A673 (cell line): ENCODE measurements around the gene PSMG4. TPM values are rescaled to one million over a fixed set of nuclear protein-coding genes. Genes with fewer than 3 reads are reported as not detected.

ENCODE experiments used
- BruUV-seq: library from RNA; stranded (reverse); fragments of 400-500 nt; replicated peaks from 2 replicates; lab custom pipeline; 2021; lab: Mats Ljungman, UMichigan
- CTCF ChIA-PET: fragments of 300-600 bp; sonication (Branson Sonifier 250); formaldehyde crosslinking; loops from one replicate; lab custom pipeline; 2022; ENCODE audit warnings: antibody characterized with exemption; lab: Charles Lee
- POLR2A ChIA-PET: fragments of 300-600 bp; sonication (Branson Sonifier 250); formaldehyde crosslinking; loops from one replicate; lab custom pipeline; 2022; ENCODE audit warnings: antibody characterized with exemption; ENCODE audit not compliant: low non-redundant PET; lab: Charles Lee
- DNase-seq: peaks from one replicate; pipeline ENCODE4 v3.0.0-alpha.2; 2015; ENCODE audit warnings: low spot score
- H3K27ac ChIP-seq: fragments of 200-600 bp; sonication (generic); 2 replicates; pipeline ENCODE4 v1.5.1; 2016; ENCODE audit warnings: mixed run types, low read depth, mild to moderate bottlenecking, mixed read lengths, antibody characterized with exemption, low read length; ENCODE audit not compliant: poor library complexity, severe bottlenecking
- H3K27me3 ChIP-seq: fragments of 200-600 bp; sonication (generic); replicated peaks from 2 replicates; pipeline ENCODE4 v1.6.1; 2017; ENCODE audit warnings: mixed run types, low read depth, mild to moderate bottlenecking, mixed read lengths, antibody characterized with exemption, low read length; ENCODE audit not compliant: insufficient read depth, poor library complexity
- H3K36me3 ChIP-seq: fragments of 200-600 bp; sonication (generic); 2 replicates; pipeline ENCODE4 v1.6.1; 2016; ENCODE audit warnings: mixed run types, mild to moderate bottlenecking, mixed read lengths, antibody characterized with exemption, low read length; ENCODE audit not compliant: insufficient read depth, poor library complexity, severe bottlenecking
- H3K4me1 ChIP-seq: fragments of 200-600 bp; sonication (generic); 2 replicates; pipeline ENCODE4 v1.6.1; 2017; ENCODE audit warnings: mixed run types, mild to moderate bottlenecking, mixed read lengths, antibody characterized with exemption, low read length; ENCODE audit not compliant: insufficient read depth, poor library complexity, severe bottlenecking
- H3K4me3 ChIP-seq: fragments of 200-600 bp; sonication (generic); 2 replicates; pipeline ENCODE4 v1.5.1; 2016; ENCODE audit warnings: low read depth, mixed run types, mild to moderate bottlenecking, mixed read lengths, low read length; ENCODE audit not compliant: poor library complexity, severe bottlenecking
- H3K9me3 ChIP-seq: fragments of 200-600 bp; sonication (generic); 2 replicates; pipeline ENCODE4 v1.6.1; 2016; ENCODE audit warnings: mixed run types, low read depth, mild to moderate bottlenecking, mixed read lengths, antibody characterized with exemption, low read length; ENCODE audit not compliant: poor library complexity, severe bottlenecking
- CTCF ChIP-seq: fragments of 300-800, 200-600 bp; sonication (generic); conservative IDR thresholded peaks from 2 replicates; pipeline ENCODE4 v1.5.1; 2017; ENCODE audit warnings: low read depth, mild to moderate bottlenecking, antibody characterized with exemption, low read length, moderate library complexity, mixed read lengths
- EZH2 ChIP-seq: fragments of 200-600 bp; sonication (generic); IDR thresholded peaks from 2 replicates; pipeline ENCODE4 v1.6.1; 2017; ENCODE audit warnings: borderline replicate concordance, low read depth, mild to moderate bottlenecking, mixed read lengths, antibody characterized with exemption, low read length; ENCODE audit not compliant: poor library complexity, severe bottlenecking
- intact Hi-C: fragments of 100-400 bp; cut with micrococcal nuclease; formaldehyde crosslinking; loops from one replicate; pipeline ENCODE4 v1.10.0; 2022; ENCODE audit not compliant: unreplicated experiment
- total RNA-seq: library from RNA; stranded (reverse); gene quantifications from 2 replicates; pipeline ENCODE4 v1.2.3, GENCODE V29; 2021

The PSMG4 gene
- total RNA-seq, 1 experiment from 2014 or later: 34.4 TPM

- Histone ChIP-seq H3K27ac (no peak overlapping the region), H3K4me3 (no peak overlapping the region), H3K27me3 (no peaks in the 10 kb centered on the region), H3K4me1 (peaks cover 18% of the 10 kb centered on the region), H3K9me3 (no peaks in the 10 kb centered on the region), H3K36me3 (no peaks in the 10 kb centered on the region)
- ChIA-PET POLR2A (no interaction called here), CTCF (interaction anchor here (0.6 to 1.8 kb wide), 2 partner anchors 172 to 199 kb away, joined by 3 to 14 read pairs; no protein-coding TSS in a partner anchor)
- no peak for TF ChIP-seq CTCF
- TF ChIP-seq EZH2: no peak
- no peak for DNase-seq
- BruUV-seq: no TSS peak
- intact Hi-C loops: no loop called here
Measured at GRCh38 chr6:3280866-3281465, 22.2 kb downstream of the PSMG4 start.

- ChIA-PET POLR2A (no interaction called here), CTCF (interaction anchor here (0.6 kb wide), 2 partner anchors 200 to 651 kb away, joined by 3 to 14 read pairs; no protein-coding TSS in a partner anchor)
- Histone ChIP-seq H3K4me1 (peaks cover 18% of the 10 kb centered on the region), H3K27ac (peak overlapping the region; percentile 3), H3K4me3 (no peak overlapping the region), H3K9me3 (no peaks in the 10 kb centered on the region), H3K27me3 (no peaks in the 10 kb centered on the region), H3K36me3 (no peaks in the 10 kb centered on the region)
- no TSS peak for BruUV-seq
- no peak for TF ChIP-seq CTCF
- no peak for TF ChIP-seq EZH2
- DNase-seq: peak; percentile 19
- intact Hi-C loops: no loop called here
Measured at GRCh38 chr6:3281631-3282475, 23.1 kb downstream of the PSMG4 start.

- DNase-seq: no peak
- H3K9me3 ChIP-seq: no peaks in the 10 kb centered on the region
- no peaks in the 10 kb centered on the region for H3K36me3 ChIP-seq
- BruUV-seq: no TSS peak
- ChIA-PET POLR2A (no interaction called here), CTCF (interaction anchor here (0.6 kb wide), 1 partner anchor 650 kb away, joined by 3 read pairs; no protein-coding TSS in a partner anchor)
- TF ChIP-seq EZH2 (no peak), CTCF (no peak)
- peaks cover 18% of the 10 kb centered on the region for H3K4me1 ChIP-seq
- no peak overlapping the region for H3K4me3 ChIP-seq
- no peak overlapping the region for H3K27ac ChIP-seq
- intact Hi-C loops: no loop called here
- no peaks in the 10 kb centered on the region for H3K27me3 ChIP-seq
Measured at GRCh38 chr6:3282476-3283236, 23.9 kb downstream of the PSMG4 start.
